GM19324 (cell line): ENCODE measurements around the gene KDM1A.

Experiments used
- ATAC-seq: cut with Tn5 transposase; IDR thresholded peaks from one replicate; pipeline ENCODE4 v1.9.1; 2021; ENCODE audit warnings: mild to moderate bottlenecking, moderate library complexity; ENCODE audit not compliant: unreplicated experiment, low FRiP score

KDM1A gene

DNA sequence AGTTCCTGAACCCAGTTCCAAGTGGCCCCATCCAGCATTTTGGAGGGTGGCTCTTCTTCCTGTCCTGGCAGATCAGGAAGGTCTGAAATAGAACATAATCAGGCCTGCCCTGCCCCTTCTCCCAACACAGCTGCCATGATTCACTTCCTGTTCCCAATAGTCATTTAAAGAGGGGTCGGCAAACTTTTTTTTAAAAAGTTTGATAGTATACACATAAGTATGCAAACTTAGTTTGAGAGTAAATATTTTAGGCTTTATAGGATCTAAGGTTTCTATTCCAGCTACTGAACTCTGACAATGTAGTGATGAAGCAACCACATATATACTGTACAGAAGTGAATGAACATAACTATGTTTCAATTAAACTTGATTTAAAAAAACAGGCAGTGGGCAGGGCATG, 83.0 kb downstream of the KDM1A start:
- no peak for ATAC-seq

DNA sequence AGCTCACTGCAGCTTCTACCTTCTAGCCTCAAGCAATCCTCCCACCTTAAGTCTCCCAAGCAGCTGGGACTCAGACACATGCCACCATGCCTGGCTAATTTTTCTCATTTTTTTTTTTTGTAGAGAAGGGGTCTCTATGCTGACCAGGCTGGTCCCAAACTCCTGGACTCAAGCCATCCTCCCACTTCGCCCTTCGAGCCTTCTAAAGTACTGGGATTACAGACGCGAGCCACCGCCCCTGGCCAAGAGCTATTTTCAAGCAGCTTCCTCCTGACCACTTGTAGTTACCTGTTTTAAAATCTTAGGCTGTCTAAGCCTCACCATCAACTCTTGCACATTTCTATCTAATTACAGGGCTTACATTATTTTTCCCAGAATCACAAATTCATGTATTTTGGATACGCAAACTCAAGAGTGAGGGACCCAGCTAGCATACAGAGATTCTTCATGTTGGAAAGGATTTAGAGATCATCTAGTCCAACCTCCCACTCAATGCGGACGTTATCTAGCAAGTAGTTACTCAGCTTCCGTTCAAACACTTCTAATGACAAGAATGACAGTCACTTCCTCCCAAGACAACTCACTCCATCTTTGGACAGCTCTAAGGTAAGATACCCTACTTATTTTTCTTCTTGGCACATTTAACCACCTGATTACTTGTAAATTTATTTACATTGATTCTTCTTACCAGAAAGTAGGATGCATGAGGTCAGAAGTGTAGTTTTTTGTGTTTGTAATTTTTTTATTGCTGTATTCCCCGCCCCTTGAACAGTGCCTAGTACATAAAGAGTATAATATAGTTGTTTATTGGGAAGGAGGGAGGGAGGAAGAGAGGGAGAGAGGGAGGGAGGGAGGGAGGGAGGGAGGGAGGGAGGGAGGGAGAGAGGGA, 84.0 kb downstream of the KDM1A start:
- ATAC-seq, result no peak

DNA sequence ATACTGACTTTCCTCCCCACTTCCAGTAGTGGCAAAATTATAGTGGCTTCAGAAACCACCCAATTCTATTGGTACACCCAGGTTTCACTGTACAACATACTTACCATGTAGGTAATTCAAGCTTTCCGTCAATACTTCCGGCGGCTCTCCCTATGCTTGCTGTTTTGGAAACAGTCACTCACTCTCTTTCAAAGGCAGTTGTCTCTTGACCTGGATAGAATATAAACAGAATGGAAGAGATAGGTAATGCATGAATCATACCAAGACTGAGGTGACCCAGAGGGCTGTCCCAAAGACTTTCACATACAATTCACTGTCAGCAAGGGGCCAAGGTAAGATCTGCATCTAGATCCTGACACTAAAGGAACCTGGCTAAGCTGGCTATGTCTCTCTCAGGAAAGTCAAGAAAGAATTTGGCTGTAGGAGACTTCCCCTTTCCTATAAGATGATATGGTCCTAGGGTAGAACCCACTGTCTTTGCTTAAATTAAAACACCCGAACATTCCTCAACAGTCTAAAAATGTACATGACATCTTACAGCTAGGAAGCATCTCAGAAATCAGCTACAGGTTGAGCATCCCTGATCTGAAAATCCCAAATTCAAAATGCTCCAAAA, 89.8 kb downstream of the KDM1A start:
- no peak for ATAC-seq

DNA sequence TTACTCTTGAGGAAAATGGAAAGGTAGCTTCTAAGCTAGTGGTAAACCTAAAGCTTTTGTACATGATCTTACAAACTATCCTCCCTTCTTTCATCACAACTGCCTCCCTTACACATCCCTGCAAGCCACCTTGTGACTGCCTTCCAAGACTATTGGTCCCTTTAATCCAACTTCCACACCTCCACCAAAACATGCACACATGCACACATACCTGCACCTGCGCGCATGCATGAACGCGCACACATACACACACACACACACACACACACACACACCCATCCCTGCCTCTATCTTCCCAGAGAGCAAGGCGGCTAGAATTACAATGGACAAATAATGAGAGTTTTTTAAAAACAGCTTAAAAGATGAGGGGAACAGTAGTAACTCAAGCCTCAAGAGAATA, 91.1 kb downstream of the KDM1A start:
- ATAC-seq, result no peak

- ATAC-seq, result no peak
Observed at GRCh38 chr1:23111600-23112535, 92.6 kb downstream of the KDM1A start.

DNA sequence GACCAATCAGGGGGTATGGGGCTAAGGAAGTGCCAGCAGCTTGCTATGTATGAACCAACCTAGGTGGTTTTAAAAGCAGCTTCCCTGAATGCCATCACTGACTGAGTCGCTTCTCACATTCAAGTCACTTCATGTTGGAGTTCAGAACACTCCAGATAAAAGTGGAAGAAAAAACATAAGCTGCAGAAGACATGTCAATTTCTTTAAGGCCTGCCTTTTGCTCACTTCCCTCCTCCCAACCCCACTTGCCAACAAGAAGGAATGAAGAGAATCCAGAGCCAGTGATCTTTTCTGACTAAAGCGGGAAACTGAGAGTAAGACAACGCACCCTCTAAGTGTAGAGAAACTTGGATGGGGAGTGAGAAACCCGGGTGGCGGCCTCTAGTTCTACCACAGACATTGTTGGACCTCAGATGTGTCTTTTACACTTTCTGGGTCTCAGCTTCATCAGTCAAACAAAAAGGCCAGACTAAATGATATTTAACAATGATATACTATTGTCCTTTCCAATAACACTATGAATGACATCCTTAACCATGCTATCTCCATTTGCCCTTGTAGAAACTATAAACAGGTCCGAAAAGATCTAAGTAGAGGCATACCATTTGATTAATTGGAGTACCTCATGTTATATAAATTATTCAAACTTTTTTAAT, 95.3 kb downstream of the KDM1A start:
- ATAC-seq, result no peak

DNA sequence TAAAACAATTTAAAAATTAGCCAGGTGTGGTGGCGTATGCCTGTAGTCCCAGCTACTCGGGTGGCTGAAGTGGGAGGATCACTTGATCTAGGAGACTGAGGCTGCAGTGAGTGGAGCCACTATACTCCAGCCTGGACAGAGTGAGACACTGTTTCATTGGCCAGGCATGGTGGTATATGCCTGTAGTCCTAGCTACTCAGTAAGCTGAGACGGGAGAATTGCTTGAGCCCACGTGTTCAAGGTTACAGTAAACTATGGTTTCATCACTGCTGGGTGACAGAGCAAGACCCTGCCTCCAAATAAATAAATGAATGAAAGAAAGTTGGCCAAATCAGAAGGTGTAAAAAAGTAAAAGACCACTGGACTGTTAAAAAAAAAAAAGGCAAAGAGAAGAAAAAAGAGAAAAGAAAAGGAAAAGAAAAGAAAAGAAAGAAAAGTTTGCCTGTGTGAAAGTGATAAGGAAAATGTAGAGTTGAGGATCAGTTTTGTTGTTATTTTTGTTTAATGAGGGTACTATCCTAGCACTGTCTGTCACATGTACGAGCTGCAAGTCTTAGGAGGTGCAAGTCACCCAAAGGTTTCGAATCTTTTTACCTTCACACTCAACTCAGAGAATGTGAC, 97.1 kb downstream of the KDM1A start:
- no peak for ATAC-seq

DNA sequence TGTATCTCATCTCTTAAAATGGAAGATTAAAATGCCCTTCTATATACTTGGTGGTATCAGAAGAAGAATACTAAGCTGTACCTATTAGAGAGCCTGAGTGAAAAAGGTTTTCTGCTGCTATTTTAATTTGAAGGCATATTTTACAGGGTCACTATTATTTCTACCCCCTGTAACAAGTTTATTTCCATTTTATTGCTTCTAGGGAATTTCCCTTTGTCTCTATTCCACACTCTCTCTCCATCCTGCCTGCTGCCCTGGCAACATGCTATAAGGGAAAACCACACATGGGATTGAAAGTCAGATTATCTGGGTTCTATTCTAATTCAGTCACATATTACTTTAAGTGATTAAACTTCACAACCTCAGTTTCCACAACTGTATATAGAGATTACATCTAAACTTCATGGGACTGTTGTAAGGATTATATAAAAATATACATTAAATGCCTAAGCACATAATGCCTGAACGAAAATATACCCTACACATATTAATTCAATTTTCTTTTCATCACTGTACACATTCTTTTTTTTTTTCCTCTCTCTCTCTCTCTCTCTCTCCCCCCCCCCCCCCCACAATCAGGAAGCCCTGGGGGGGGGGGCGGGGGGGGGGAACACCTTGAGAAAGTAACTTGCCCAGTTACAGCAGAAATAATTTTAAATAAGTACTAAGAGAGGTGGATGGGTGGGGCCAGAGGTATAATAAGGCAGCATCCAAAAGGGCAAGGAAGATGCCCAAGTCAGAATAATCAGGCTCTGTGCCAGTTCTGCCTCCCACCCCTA, 97.8 kb downstream of the KDM1A start:
- ATAC-seq, result no peak

- ATAC-seq, result no peak
Observed at GRCh38 chr1:23118407-23118806, 99.1 kb downstream of the KDM1A start.

DNA sequence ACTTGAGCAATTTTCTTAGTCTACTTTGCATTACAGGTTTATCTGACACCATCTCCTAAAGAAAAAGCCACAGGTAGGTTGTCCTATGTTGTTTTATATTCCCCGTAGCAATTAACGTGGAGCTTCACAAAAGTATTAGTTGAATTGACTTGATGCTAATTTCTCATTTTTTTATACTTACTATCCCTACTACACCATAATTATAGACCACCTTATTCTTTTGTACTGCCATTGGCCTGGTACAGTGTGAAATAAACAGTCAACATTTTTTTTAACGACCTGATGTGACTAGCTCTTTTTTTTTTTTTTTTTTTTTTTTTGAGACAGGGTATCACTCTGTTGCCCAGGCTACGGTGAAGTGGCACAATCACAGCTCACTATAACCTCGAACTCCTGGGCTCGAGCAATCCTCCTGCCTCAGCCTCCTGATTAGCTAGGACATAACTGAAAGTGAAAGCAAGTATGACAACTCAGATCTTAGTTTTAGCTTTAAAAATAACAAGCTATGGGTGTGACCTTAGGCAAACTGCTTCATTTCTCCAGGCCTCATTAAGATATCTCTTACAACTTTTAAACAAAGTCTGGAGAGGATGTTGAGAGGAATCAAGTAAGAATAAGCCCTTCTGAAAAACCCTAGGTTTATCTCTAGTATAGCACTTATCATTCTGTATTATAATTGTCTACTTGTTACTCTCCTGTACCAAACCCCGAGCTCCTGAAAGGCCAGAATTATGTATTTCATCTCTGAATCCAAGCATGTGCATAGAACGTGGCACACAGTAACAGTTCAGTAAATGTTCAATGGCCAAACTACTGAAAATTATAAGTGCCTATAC, 99.9 kb downstream of the KDM1A start:
- no peak for ATAC-seq

DNA sequence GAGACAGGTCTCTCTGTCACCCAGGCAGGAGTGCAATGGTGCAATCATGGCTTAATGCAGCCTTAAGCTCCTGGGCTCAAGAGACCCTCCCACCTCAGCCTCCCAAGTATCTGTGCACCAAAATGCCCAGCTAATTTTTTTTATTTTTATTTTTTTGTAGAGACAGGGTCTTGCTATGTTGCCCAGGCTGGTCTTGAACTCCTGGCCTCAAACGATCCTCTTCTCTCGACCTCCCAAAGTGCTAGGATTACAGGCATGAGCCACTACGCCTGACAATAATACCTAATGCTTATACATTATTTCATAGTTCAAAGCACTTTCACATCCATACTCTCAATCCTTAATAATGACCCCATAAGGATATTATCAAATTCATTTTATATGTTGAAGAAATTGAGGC, 101.1 kb downstream of the KDM1A start:
- ATAC-seq, result no peak

DNA sequence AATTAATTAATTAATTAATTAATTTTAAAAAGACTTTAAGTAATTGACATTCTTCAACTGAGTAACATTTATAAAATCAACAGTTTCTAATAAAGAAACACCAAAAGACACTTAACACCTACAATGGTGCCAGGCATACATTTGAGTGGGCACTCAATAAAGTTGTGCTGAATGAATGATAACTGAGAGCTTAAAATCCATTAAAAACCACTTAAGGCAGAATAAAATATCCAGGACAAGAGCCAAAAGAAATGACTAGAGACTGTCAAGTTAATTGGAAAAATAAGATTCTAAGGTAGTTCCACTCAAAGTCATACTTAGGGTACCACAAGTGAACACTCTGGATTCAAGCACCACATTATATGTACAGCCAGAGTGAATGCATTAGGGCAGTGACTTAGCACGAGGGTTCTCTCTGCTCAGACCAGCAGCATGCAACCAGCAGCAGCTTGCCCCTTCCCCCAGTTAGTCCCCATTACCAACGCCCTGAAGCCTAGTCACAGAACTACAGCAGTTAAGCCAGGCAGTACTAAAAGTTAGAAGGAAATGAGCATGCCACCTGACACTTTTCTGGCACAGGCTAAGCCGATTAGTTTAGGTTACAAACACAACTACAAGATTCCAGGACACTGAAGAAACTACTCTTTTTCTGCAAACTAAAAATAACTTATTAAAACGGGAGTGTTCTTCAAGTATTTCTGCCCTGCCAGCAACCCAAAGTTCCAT, 102.9 kb downstream of the KDM1A start:
- ATAC-seq, result no peak

GRCh38 chr1:23122796-23123195, 103.5 kb downstream of the KDM1A start:
- ATAC-seq, result no peak

- ATAC-seq, result no peak
Observed at GRCh38 chr1:23123528-23123927, 104.3 kb downstream of the KDM1A start.

DNA sequence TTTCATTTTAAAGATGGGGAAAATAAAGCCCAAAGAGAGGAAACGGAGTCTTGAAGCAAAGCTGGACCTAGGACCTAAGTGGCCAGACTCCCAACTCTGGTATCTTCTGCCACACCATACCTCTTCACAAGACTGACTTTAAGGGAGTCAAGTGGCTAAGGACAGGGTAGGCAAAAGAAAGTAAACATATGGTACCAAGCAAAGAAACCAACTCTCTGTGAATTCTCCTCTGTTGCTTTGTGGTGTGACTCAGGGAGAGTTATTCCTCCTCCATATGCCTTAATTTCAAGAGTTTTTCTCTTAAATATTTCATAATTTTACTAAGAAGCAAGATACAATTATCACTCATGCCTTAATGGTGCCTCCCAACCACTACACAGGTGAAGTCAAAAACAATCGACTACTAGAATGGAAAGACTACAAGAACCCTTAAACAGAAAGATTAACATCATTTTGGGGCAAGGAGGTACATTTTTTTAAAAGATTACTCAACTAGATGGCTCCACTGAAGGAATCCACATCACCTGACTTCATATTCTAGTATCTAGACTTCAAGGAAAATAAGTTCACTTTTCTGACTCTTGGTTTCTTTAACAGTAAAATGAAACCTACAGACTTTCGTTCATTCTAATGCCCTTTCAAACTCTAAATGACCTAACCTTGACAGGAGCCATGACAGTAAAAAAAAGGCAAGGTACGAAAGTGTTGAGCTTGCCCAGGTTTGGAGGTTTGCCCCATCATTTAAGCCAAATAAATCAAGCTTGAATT, 105.2 kb downstream of the KDM1A start:
- no peak for ATAC-seq

GRCh38 chr1:23125489-23125888, 106.2 kb downstream of the KDM1A start:
- no peak for ATAC-seq

- no peak for ATAC-seq
Observed at GRCh38 chr1:23126200-23126599, 106.9 kb downstream of the KDM1A start.
